Tibial nerve (tissue), 4 donors: ENCODE measurements around the gene RNF14. TPM values are rescaled to one million over a fixed set of nuclear protein-coding genes. Genes with fewer than 3 reads are reported as not detected.
"Not testable (repeated sequence)": the region's sequence is repeated elsewhere in the genome, so short reads cannot be mapped to it uniquely, and the experiment has no call there.

ENCODE experiments used
- DNase-seq, 2 donors: peaks; one replicate each; pipeline ENCODE4 v3.0.0-alpha.2; 2019; ENCODE audit warnings: low spot score in 2 of 2
- H3K27ac ChIP-seq, 4 donors: fragments of 200-600 bp; sonication (generic) in 3 of 4; one replicate each; pipeline ENCODE4 v1.5.1; 2017 to 2019; ENCODE audit warnings: mild to moderate bottlenecking in 1 of 4
- H3K27me3 ChIP-seq, 2 donors: fragments of 200-600 bp; sonication (generic) in 1 of 2; one replicate each; pipeline versions ENCODE4 v1.5.1 to v1.6.0; 2017 to 2019
- H3K36me3 ChIP-seq, 3 donors: fragments of 200-600 bp; sonication (generic); one replicate each; pipeline ENCODE4 v1.5.1; 2018 to 2019
- H3K4me1 ChIP-seq, 4 donors: fragments of 200-600 bp; sonication (generic) in 3 of 4; one replicate each; pipeline ENCODE4 v1.5.1; 2017 to 2019
- H3K4me3 ChIP-seq, 4 donors: fragments of 200-600 bp; sonication (generic) in 3 of 4; one replicate each; pipeline ENCODE4 v1.5.1; 2017 to 2019; ENCODE audit warnings: mild to moderate bottlenecking in 1 of 4, moderate library complexity in 1 of 4
- H3K9me3 ChIP-seq, 4 donors: fragments of 200-600 bp; sonication (generic) in 3 of 4; one replicate each; pipeline ENCODE4 v1.5.1; 2017 to 2019
- CTCF ChIP-seq, 5 experiments: fragments of 200-600 bp in 3 of 5; fragments of 450-650 bp in 2 of 5; sonication (generic) in 3 of 5; IDR thresholded peaks; one replicate each; pipeline ENCODE4 v1.5.1; 2016 to 2019; ENCODE audit warnings: antibody characterized with exemption in 5 of 5, mild to moderate bottlenecking in 3 of 5, moderate library complexity in 2 of 5
- EP300 ChIP-seq, 2 donors: sonication (generic); formaldehyde crosslinking; IDR thresholded peaks; one replicate each; pipeline ENCODE4 v1.6.1; 2017; ENCODE audit warnings: antibody characterized with exemption in 2 of 2, mild to moderate bottlenecking in 1 of 2
- POLR2A ChIP-seq, 2 donors: fragments of 450-650 bp; IDR thresholded peaks; one replicate each; pipeline ENCODE4 v1.6.1; 2017; ENCODE audit warnings: antibody characterized with exemption in 2 of 2, mild to moderate bottlenecking in 2 of 2, moderate library complexity in 2 of 2
- WGBS, 2 donors: methylation state at CpG; one replicate each; pipeline ENCODE4 v1.1.5; 2018; 5-methylcytosine and 5-hydroxymethylcytosine counted together
- total RNA-seq, 4 donors: library from RNA; depleted of rRNA; stranded (reverse); fragments of >200 nt; gene quantifications; one replicate each; pipeline ENCODE4 v1.1.0, GENCODE V29; 2016

The RNF14 gene
- total RNA-seq: 10 to 100 TPM; 48.0 to 70.5 (median 57.8) TPM

- Histone ChIP-seq H3K27ac (peak within 1 kb of the TSS; percentile 72 to 98 (median 96)), H3K4me1 (peaks cover 0 to 21% (median 15%) of the 10 kb centered on the region in 4 donors), H3K27me3 (no peaks in the 10 kb centered on the region), H3K36me3 (peaks cover 0 to 10% (median 0%) of the 10 kb centered on the region in 3 donors), H3K9me3 (no peaks in the 10 kb centered on the region), H3K4me3 (peak within 1 kb of the TSS; percentile 47 to 73 (median 70))
- 0% methylated on average over 13 to 43 of the region's 63 CpGs for WGBS, 2 donors
- TF ChIP-seq EP300 (IDR thresholded peaks at IDR 0.05): peak; percentile 83 to 97
- TF ChIP-seq CTCF (IDR thresholded peaks at IDR 0.05): peak; percentile 93 to 99 (median 97)
- peak; percentile 86 to 94 for TF ChIP-seq POLR2A (IDR thresholded peaks at IDR 0.05)
- peak; percentile 79 to 81 for DNase-seq
These were observed at the start of gene RNF14 for GRCh38 chr5:141968914-141969608. RNF14 (plus strand) TSS chr5:141969105; CDS start chr5:141973589, 4,484 bp downstream.

DNA sequence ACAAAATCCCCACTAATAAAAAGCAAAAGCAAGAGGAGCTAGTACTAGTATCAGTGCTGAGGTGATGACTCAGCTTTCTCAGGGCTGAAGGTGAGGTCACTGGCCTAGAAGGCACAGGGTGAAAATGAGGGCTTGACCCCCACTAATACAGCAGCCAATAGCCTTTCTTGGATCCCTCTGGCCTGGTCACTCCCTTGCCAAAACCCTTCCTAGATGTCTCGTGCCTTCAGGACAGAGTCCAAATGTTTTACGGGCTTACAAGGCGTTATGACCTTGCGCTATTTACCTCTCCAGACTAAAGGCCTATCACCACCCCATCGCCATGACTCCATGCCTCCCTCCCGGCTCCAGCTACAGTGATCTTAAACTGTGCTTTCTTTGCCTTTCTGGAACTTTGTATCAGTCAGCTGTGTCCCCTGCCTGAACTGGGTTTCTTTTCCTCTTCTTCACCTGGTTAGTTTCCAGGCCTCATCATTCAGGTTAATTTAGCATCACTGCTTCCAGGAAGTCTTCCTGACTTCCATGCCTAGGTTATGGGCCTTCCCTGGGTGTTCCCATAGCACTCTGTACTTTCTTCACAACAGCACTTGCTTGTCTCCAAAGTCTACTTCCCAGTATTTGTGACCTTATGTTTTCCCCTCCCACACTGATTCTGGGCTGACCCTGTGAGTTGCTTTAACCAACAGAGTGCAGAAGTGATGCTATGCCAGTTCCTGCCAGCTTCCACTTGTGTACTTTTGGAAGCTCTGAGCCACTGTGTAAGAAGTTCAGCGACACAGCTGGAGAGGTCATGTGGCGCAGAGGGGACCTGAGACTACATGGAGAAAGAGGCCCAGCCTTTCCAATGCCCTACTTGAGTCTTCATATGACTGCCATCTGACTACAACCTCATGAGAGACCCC is 49.4 kb upstream of the RNF14 start:
- Histone ChIP-seq H3K9me3 (no peaks in the 10 kb centered on the region), H3K4me1 (peaks cover 0 to 14% (median 4%) of the 10 kb centered on the region in 4 donors), H3K36me3 (no peaks in the 10 kb centered on the region), H3K27me3 (no peaks in the 10 kb centered on the region), H3K27ac (no peak overlapping the region), H3K4me3 (no peak overlapping the region)
- WGBS, 2 donors: 86 to 88% methylated on average over 8 of the region's 8 CpGs
- no peak for DNase-seq
- no peak for TF ChIP-seq EP300 (IDR thresholded peaks at IDR 0.05)
- TF ChIP-seq CTCF (IDR thresholded peaks at IDR 0.05): no peak
- no peak for TF ChIP-seq POLR2A (IDR thresholded peaks at IDR 0.05)

DNA sequence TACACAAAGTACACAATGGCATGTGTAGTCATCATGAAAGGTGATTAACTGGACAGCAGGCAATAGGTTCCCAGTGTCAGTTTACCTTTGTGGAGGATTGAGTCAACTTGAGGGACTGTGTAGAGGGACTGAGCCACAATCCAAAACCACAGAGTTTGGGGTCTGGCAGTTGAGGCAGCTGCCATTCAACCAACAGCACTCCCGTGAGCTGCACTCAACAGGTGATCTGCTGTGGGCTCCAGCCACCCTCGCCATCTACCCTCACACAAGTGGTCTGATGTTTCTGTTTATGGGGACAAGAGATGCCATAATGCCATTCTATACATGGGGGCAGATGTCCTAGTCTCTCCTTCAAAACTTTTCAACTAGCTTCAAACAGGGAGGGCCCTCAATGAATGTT is 48.1 kb upstream of the RNF14 start:
- no peak for TF ChIP-seq CTCF (IDR thresholded peaks at IDR 0.05)
- no peak for TF ChIP-seq POLR2A (IDR thresholded peaks at IDR 0.05)
- no peak for TF ChIP-seq EP300 (IDR thresholded peaks at IDR 0.05)
- 86 to 93% methylated on average over 2 of the region's 2 CpGs for WGBS, 2 donors
- H3K36me3 ChIP-seq: peaks cover 0 to 9% (median 0%) of the 10 kb centered on the region in 3 donors
- no peaks in the 10 kb centered on the region for H3K9me3 ChIP-seq
- no peak for DNase-seq
- H3K27ac ChIP-seq: no peak overlapping the region
- peaks cover 0 to 26% (median 8%) of the 10 kb centered on the region in 4 donors for H3K4me1 ChIP-seq
- no peak overlapping the region for H3K4me3 ChIP-seq
- H3K27me3 ChIP-seq: no peaks in the 10 kb centered on the region

DNA sequence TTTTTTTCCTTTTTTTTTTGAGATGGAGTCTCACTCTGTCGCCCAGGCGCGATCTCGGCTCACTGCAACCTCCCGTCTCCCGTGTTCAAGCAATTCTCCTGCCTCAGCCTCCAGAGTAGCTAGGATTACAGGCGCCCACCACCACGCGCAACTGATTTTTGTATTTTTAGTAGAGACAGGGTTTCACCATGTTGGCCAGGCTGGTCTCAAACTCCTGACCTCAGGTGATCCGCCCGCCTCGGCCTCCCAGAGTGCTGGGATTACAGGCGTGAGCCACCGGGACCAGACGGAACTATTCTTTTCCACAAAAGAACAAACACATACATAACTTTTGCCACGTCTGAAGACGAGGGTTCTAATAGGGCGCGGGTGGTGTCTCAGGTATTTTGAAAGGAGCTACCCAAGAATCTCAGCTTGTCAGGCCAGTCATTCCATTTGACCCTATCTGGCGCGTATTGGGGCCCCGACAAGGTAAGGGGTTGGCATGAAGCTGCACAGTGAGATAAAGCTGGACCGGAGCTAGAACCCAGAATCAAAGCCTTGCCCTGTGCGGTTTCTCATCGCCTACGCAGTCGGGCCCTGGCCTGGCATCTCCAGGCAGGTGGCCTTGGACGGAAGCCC is 46.0 kb upstream of the RNF14 start:
- H3K4me3 ChIP-seq: peak overlapping the region; percentile 67 to 78 (median 76)
- WGBS, 2 donors: 55 to 59% methylated on average over 28 of the region's 28 CpGs
- peak overlapping the region; percentile 95 to 98 (median 97) for H3K27ac ChIP-seq
- not testable (repeated sequence) for H3K9me3 ChIP-seq, H3K27me3 ChIP-seq, DNase-seq
- peaks cover 0 to 31% (median 6%) of the 10 kb centered on the region in 3 donors for H3K36me3 ChIP-seq
- peaks cover 0 to 44% (median 8%) of the 10 kb centered on the region in 4 donors for H3K4me1 ChIP-seq
